DND-41 (cell line): ENCODE data around the gene CTNNA1.

ENCODE experiments used
- ATAC-seq: fragments of 200-7000 bp; cut with Tn5 transposase; 3 replicates; pipeline ENCODE4 v1.9.1; 2021; ENCODE audit warnings: low read depth; ENCODE audit not compliant: insufficient read depth
- DNase-seq: peaks from one replicate; pipeline ENCODE4 v3.0.0-alpha.2; 2020
- H2AFZ ChIP-seq: 2 replicates; pipeline ENCODE4 v1.6.0; 2012; ENCODE audit warnings: low read depth, low read length
- H3K27ac ChIP-seq: 2 replicates; pipeline ENCODE4 v1.5.1; 2012; ENCODE audit warnings: low read length, inconsistent platforms
- H3K27me3 ChIP-seq: fragments of 200-600 bp; sonication (generic); 2 replicates; pipeline ENCODE4 v1.6.0; 2012; ENCODE audit warnings: low read length, mild to moderate bottlenecking, inconsistent platforms; ENCODE audit not compliant: insufficient read depth, poor library complexity
- H3K36me3 ChIP-seq: 2 replicates; pipeline ENCODE4 v1.5.1; 2012; ENCODE audit warnings: low read length, inconsistent platforms; ENCODE audit not compliant: insufficient read depth
- H3K4me1 ChIP-seq: 2 replicates; pipeline ENCODE4 v1.5.1; 2012; ENCODE audit warnings: mild to moderate bottlenecking, low read length; ENCODE audit not compliant: insufficient read depth
- H3K4me2 ChIP-seq: 2 replicates; pipeline ENCODE4 v1.6.0; 2012; ENCODE audit warnings: mild to moderate bottlenecking, moderate library complexity, low read length, inconsistent platforms; ENCODE audit not compliant: insufficient read depth
- H3K4me3 ChIP-seq, 2 experiments: fragments of 200-600 bp in 1 of 2; shearing (Covaris generic) in 1 of 2; 2 replicates each; pipeline ENCODE4 v1.5.1; 2012 to 2016; ENCODE audit warnings: inconsistent platforms in 2 of 2, low read length in 2 of 2, mild to moderate bottlenecking in 2 of 2, low read depth in 1 of 2, moderate library complexity in 1 of 2
- H3K79me2 ChIP-seq: 2 replicates; pipeline ENCODE4 v1.6.0; 2012; ENCODE audit warnings: low read length, inconsistent platforms; ENCODE audit not compliant: insufficient read depth
- H3K9ac ChIP-seq: 2 replicates; pipeline ENCODE4 v1.6.0; 2012; ENCODE audit warnings: low read depth, mild to moderate bottlenecking, inconsistent platforms, low read length, moderate library complexity
- H3K9me3 ChIP-seq: 2 replicates; pipeline ENCODE4 v1.5.1; 2012; ENCODE audit warnings: low read length, moderate library complexity, mild to moderate bottlenecking, inconsistent platforms; ENCODE audit not compliant: insufficient read depth, severe bottlenecking
- H4K20me1 ChIP-seq: 2 replicates; pipeline ENCODE4 v1.6.0; 2012; ENCODE audit warnings: low read length; ENCODE audit not compliant: insufficient read depth
- CTCF ChIP-seq: IDR thresholded peaks from 2 replicates; pipeline ENCODE4 v1.5.1; 2012; ENCODE audit warnings: borderline replicate concordance, low read length, moderate library complexity, mild to moderate bottlenecking; ENCODE audit not compliant: poor library complexity, severe bottlenecking; ENCODE audit errors: extremely low read depth
- EZH2 ChIP-seq: IDR thresholded peaks from 3 replicates; pipeline ENCODE4 v1.6.1; 2012; ENCODE audit warnings: borderline replicate concordance, low read depth, mild to moderate bottlenecking, moderate library complexity, low read length, inconsistent platforms; ENCODE audit not compliant: severe bottlenecking

Gene CTNNA1

GRCh38 chr5:138938526-138938925 lies 185.3 kb downstream of the CTNNA1 start:
- H2AFZ ChIP-seq: no peak overlapping the region
- DNase-seq: no peak
- H4K20me1 ChIP-seq: no peaks in the 10 kb centered on the region
- no peak overlapping the region for H3K4me3 ChIP-seq
- ATAC-seq: no peak
- H3K4me1 ChIP-seq: no peaks in the 10 kb centered on the region
- H3K36me3 ChIP-seq: no peaks in the 10 kb centered on the region
- no peak for TF ChIP-seq EZH2
- TF ChIP-seq CTCF: no peak
- H3K79me2 ChIP-seq: no peaks in the 10 kb centered on the region
- H3K9me3 ChIP-seq: no peaks in the 10 kb centered on the region
- H3K4me2 ChIP-seq: no peak overlapping the region
- no peak overlapping the region for H3K9ac ChIP-seq
- H3K27ac ChIP-seq: no peak overlapping the region
- H3K27me3 ChIP-seq: no peaks in the 10 kb centered on the region

GRCh38 chr5:138942066-138942465 lies 188.8 kb downstream of the CTNNA1 start:
- H3K9me3 ChIP-seq: no peaks in the 10 kb centered on the region
- H3K4me2 ChIP-seq: no peak overlapping the region
- TF ChIP-seq EZH2 (no peak), CTCF (no peak)
- H3K79me2 ChIP-seq: no peaks in the 10 kb centered on the region
- peaks cover 4% of the 10 kb centered on the region; the same call in 1 of the 2 replicates for H3K36me3 ChIP-seq
- no peak overlapping the region for H3K4me3 ChIP-seq
- H3K27ac ChIP-seq: no peak overlapping the region
- no peaks in the 10 kb centered on the region; the same call in 1 of the 2 replicates for H4K20me1 ChIP-seq
- H3K27me3 ChIP-seq: no peaks in the 10 kb centered on the region
- no peak overlapping the region for H3K9ac ChIP-seq
- ATAC-seq: no peak
- no peaks in the 10 kb centered on the region for H3K4me1 ChIP-seq
- H2AFZ ChIP-seq: no peak overlapping the region
- no peak for DNase-seq

- Histone ChIP-seq H3K27me3 (no peaks in the 10 kb centered on the region), H2AFZ (no peak overlapping the region), H3K36me3 (peaks cover 8% of the 10 kb centered on the region; the same call in 1 of the 2 replicates), H3K9ac (no peak overlapping the region), H4K20me1 (no peaks in the 10 kb centered on the region; the same call in 1 of the 2 replicates), H3K9me3 (no peaks in the 10 kb centered on the region), H3K4me3 (no peak overlapping the region), H3K27ac (no peak overlapping the region), H3K4me2 (no peak overlapping the region), H3K4me1 (no peaks in the 10 kb centered on the region), H3K79me2 (no peaks in the 10 kb centered on the region)
- DNase-seq (no peak), ATAC-seq (no peak)
- TF ChIP-seq EZH2 (no peak), CTCF (no peak)
Observed at GRCh38 chr5:138942861-138943260, 189.6 kb downstream of the CTNNA1 start.
